CD4-positive, CD25-positive, alpha-beta regulatory T cell (primary cell): ENCODE data around the gene NDUFAF8. TPM values are rescaled to one million over a fixed set of nuclear protein-coding genes. Genes with fewer than 3 reads are reported as not detected.

Source experiments
- ATAC-seq, 2 donors: fragments of 150-1000 bp; cut with Tn5 transposase; one replicate each; pipeline ENCODE4 v1.10.0; 2021; ENCODE audit warnings: low read depth in 2 of 2, moderate number of reproducible peaks in 2 of 2, moderate library complexity in 1 of 2
- DNase-seq, 3 donors: peaks; one replicate each; pipeline versions ENCODE4 v3.0.0 to v3.0.0-alpha.2; 2012 to 2022; ENCODE audit warnings: mixed read lengths in 1 of 3
- H3K27ac ChIP-seq: one replicate; pipeline ENCODE4 v1.7.0; 2013; ENCODE audit warnings: mild to moderate bottlenecking, low read length; ENCODE audit not compliant: insufficient read depth, poor library complexity, severe bottlenecking
- H3K27me3 ChIP-seq: one replicate; pipeline ENCODE4 v1.7.0; 2013; ENCODE audit warnings: low read length; ENCODE audit not compliant: control insufficient read depth, insufficient read depth
- H3K36me3 ChIP-seq: one replicate; pipeline ENCODE4 v1.7.0; 2013; ENCODE audit warnings: mild to moderate bottlenecking, low read length, moderate library complexity; ENCODE audit not compliant: control insufficient read depth, insufficient read depth
- H3K4me1 ChIP-seq: 2 replicates; pipeline ENCODE4 v1.7.0; 2013; ENCODE audit warnings: mild to moderate bottlenecking, low read length; ENCODE audit not compliant: insufficient read depth, control insufficient read depth, poor library complexity, severe bottlenecking
- H3K4me3 ChIP-seq: one replicate; pipeline ENCODE4 v1.7.0; 2013; ENCODE audit warnings: low read depth, mild to moderate bottlenecking, low read length, moderate library complexity
- H3K9me3 ChIP-seq, 2 experiments: 1 replicate in 1 of 2; 2 replicates in 1 of 2; pipeline ENCODE4 v1.7.0; 2013; ENCODE audit warnings: low read length in 2 of 2, mild to moderate bottlenecking in 1 of 2, moderate library complexity in 1 of 2; ENCODE audit not compliant: control insufficient read depth in 2 of 2
- H3K27ac Mint-ChIP-seq, 3 donors: one replicate each; pipeline ENCODE4 v1.8.0; 2020 to 2022; ENCODE audit warnings: mild to moderate bottlenecking in 3 of 3, mixed read lengths in 3 of 3, moderate library complexity in 2 of 3
- H3K27me3 Mint-ChIP-seq: one replicate; pipeline ENCODE4 v1.8.0; 2022; ENCODE audit warnings: mild to moderate bottlenecking, mixed read lengths
- H3K36me3 Mint-ChIP-seq: one replicate; pipeline ENCODE4 v1.8.0; 2020; ENCODE audit warnings: mixed read lengths
- H3K4me1 Mint-ChIP-seq, 4 donors: one replicate each; pipeline ENCODE4 v1.8.0; 2020 to 2022; ENCODE audit warnings: mixed read lengths in 4 of 4, mild to moderate bottlenecking in 1 of 4
- H3K4me3 Mint-ChIP-seq, 4 donors: one replicate each; pipeline ENCODE4 v1.8.0; 2020 to 2022; ENCODE audit warnings: mild to moderate bottlenecking in 4 of 4, mixed read lengths in 4 of 4, moderate library complexity in 3 of 4
- H3K9me3 Mint-ChIP-seq, 7 donors: one replicate each; pipeline ENCODE4 v1.8.0; 2020 to 2022; ENCODE audit warnings: mixed read lengths in 7 of 7, mild to moderate bottlenecking in 3 of 7, moderate library complexity in 2 of 7
- polyA plus RNA-seq, 4 donors: library from polyadenylated mRNA; unstranded; fragments of 300-500 nt; fragmentation: Illumina TruSeq; gene quantifications; one replicate each; pipeline ENCODE4 v1.2.3, GENCODE V29; 2021
- total RNA-seq: library from RNA; stranded (reverse); gene quantifications from one replicate; pipeline ENCODE4 v1.2.3, GENCODE V29; 2022

The NDUFAF8 gene
- total RNA-seq (34.8 TPM), polyA plus RNA-seq (10 to 100 TPM; 56.9 to 83.2 (median 78.6) TPM)

GRCh38 chr17:81238815-81239713 is at the start of gene NDUFAF8, which contains the start of gene TEPSIN:
Gene NDUFAF8, plus strand, starts transcription at chr17:81239318. Its CDS starts 46 bp downstream, at chr17:81239364.
Gene TEPSIN, minus strand, starts transcription at chr17:81239055. Its CDS starts 22 bp downstream, at chr17:81239033.
- Mint-ChIP-seq H3K4me3 (peak within 1 kb of the TSS; percentile 94 to 100 (median 98)), H3K36me3 (peaks cover 10% of the 10 kb centered on the region), H3K4me1 (peaks cover 5 to 46% (median 28%) of the 10 kb centered on the region in 4 donors), H3K9me3 (no peaks in the 10 kb centered on the region), H3K27me3 (no peaks in the 10 kb centered on the region), H3K27ac (peak within 1 kb of the TSS; percentile 82 to 96 (median 87))
- peak within 1 kb of the TSS; percentile 76 for H3K4me3 ChIP-seq
- DNase-seq (peak; percentile 93 to 99 (median 97)), ATAC-seq (peak; percentile 97)
- H3K9me3 ChIP-seq: no peaks in the 10 kb centered on the region
- no peaks in the 10 kb centered on the region for H3K36me3 ChIP-seq
- no peaks in the 10 kb centered on the region for H3K27me3 ChIP-seq
- peak within 1 kb of the TSS; percentile 75 for H3K27ac ChIP-seq
- H3K4me1 ChIP-seq: peaks cover 33% of the 10 kb centered on the region

- H3K27me3 Mint-ChIP-seq: no peaks in the 10 kb centered on the region
- H3K27ac Mint-ChIP-seq: no peak overlapping the region
- H3K36me3 Mint-ChIP-seq: no peaks in the 10 kb centered on the region
- H3K27ac ChIP-seq: no peak overlapping the region
- H3K36me3 ChIP-seq: no peaks in the 10 kb centered on the region
- H3K4me1 Mint-ChIP-seq: no peaks in the 10 kb centered on the region
- no peaks in the 10 kb centered on the region for H3K27me3 ChIP-seq
- H3K9me3 ChIP-seq: no peaks in the 10 kb centered on the region
- H3K9me3 Mint-ChIP-seq: no peaks in the 10 kb centered on the region
- H3K4me1 ChIP-seq: no peaks in the 10 kb centered on the region
- DNase-seq (no peak), ATAC-seq (no peak)
- no peak overlapping the region for H3K4me3 ChIP-seq
- H3K4me3 Mint-ChIP-seq: no peak overlapping the region
These were observed 49.2 kb upstream of the NDUFAF8 start for GRCh38 chr17:81189670-81190530.

GRCh38 chr17:81190591-81190990 is 48.5 kb upstream of the NDUFAF8 start:
- H3K4me3 Mint-ChIP-seq: no peak overlapping the region
- Histone ChIP-seq H3K27me3 (no peaks in the 10 kb centered on the region), H3K9me3 (no peaks in the 10 kb centered on the region), H3K4me1 (no peaks in the 10 kb centered on the region), H3K27ac (no peak overlapping the region), H3K36me3 (no peaks in the 10 kb centered on the region), H3K4me3 (no peak overlapping the region)
- H3K4me1 Mint-ChIP-seq: no peaks in the 10 kb centered on the region
- H3K27ac Mint-ChIP-seq: no peak overlapping the region
- no peaks in the 10 kb centered on the region for H3K9me3 Mint-ChIP-seq
- DNase-seq: no peak
- ATAC-seq: no peak
- no peaks in the 10 kb centered on the region for H3K27me3 Mint-ChIP-seq
- no peaks in the 10 kb centered on the region for H3K36me3 Mint-ChIP-seq

- Histone ChIP-seq H3K4me3 (no peak overlapping the region), H3K36me3 (no peaks in the 10 kb centered on the region), H3K27me3 (no peaks in the 10 kb centered on the region), H3K4me1 (no peaks in the 10 kb centered on the region), H3K9me3 (no peaks in the 10 kb centered on the region), H3K27ac (no peak overlapping the region)
- no peak for DNase-seq
- no peak for ATAC-seq
- Mint-ChIP-seq H3K36me3 (no peaks in the 10 kb centered on the region), H3K4me1 (no peaks in the 10 kb centered on the region), H3K27me3 (no peaks in the 10 kb centered on the region), H3K9me3 (no peaks in the 10 kb centered on the region), H3K27ac (no peak overlapping the region), H3K4me3 (no peak overlapping the region)
These were observed 48.0 kb upstream of the NDUFAF8 start for GRCh38 chr17:81191116-81191515.

GRCh38 chr17:81191646-81192045 is 47.5 kb upstream of the NDUFAF8 start:
- Mint-ChIP-seq H3K27me3 (no peaks in the 10 kb centered on the region), H3K4me3 (no peak overlapping the region), H3K27ac (no peak overlapping the region), H3K4me1 (no peaks in the 10 kb centered on the region), H3K36me3 (no peaks in the 10 kb centered on the region), H3K9me3 (no peaks in the 10 kb centered on the region)
- no peak for DNase-seq
- no peaks in the 10 kb centered on the region for H3K4me1 ChIP-seq
- no peaks in the 10 kb centered on the region for H3K36me3 ChIP-seq
- H3K27ac ChIP-seq: no peak overlapping the region
- ATAC-seq: no peak
- H3K4me3 ChIP-seq: no peak overlapping the region
- H3K27me3 ChIP-seq: no peaks in the 10 kb centered on the region
- no peaks in the 10 kb centered on the region for H3K9me3 ChIP-seq

- DNase-seq (no peak), ATAC-seq (no peak)
- H3K36me3 ChIP-seq: no peaks in the 10 kb centered on the region
- H3K4me3 ChIP-seq: no peak overlapping the region
- H3K9me3 Mint-ChIP-seq: no peaks in the 10 kb centered on the region
- no peaks in the 10 kb centered on the region for H3K27me3 Mint-ChIP-seq
- no peaks in the 10 kb centered on the region for H3K9me3 ChIP-seq
- H3K4me1 Mint-ChIP-seq: no peaks in the 10 kb centered on the region
- no peaks in the 10 kb centered on the region for H3K36me3 Mint-ChIP-seq
- no peak overlapping the region for H3K4me3 Mint-ChIP-seq
- H3K27me3 ChIP-seq: no peaks in the 10 kb centered on the region
- no peak overlapping the region for H3K27ac ChIP-seq
- H3K27ac Mint-ChIP-seq: no peak overlapping the region
- no peaks in the 10 kb centered on the region for H3K4me1 ChIP-seq
These were observed 46.6 kb upstream of the NDUFAF8 start for GRCh38 chr17:81192386-81193050.

GRCh38 chr17:81193051-81193410 is 46.1 kb upstream of the NDUFAF8 start:
- Histone ChIP-seq H3K9me3 (no peaks in the 10 kb centered on the region), H3K27ac (no peak overlapping the region), H3K27me3 (no peaks in the 10 kb centered on the region), H3K36me3 (no peaks in the 10 kb centered on the region), H3K4me1 (no peaks in the 10 kb centered on the region), H3K4me3 (no peak overlapping the region)
- H3K36me3 Mint-ChIP-seq: no peaks in the 10 kb centered on the region
- ATAC-seq (no peak), DNase-seq (no peak)
- H3K9me3 Mint-ChIP-seq: no peaks in the 10 kb centered on the region
- no peaks in the 10 kb centered on the region for H3K4me1 Mint-ChIP-seq
- H3K27ac Mint-ChIP-seq: no peak overlapping the region
- H3K27me3 Mint-ChIP-seq: no peaks in the 10 kb centered on the region
- H3K4me3 Mint-ChIP-seq: no peak overlapping the region
